ENCODE data around the gene BCAS1.
"Not testable (repeated sequence)": the region's sequence is repeated elsewhere in the genome, so short reads cannot be mapped to it uniquely, and the experiment has no call there.

BCAS1 gene

GRCh38 chr20:54019585-54019984, 50.8 kb downstream of the BCAS1 start:
- DNase-seq (ENCODE audit: low read depth in 2 of 2) = no peak

- no peak for DNase-seq (ENCODE audit: low read depth in 2 of 2)
Measured at GRCh38 chr20:54019127-54019526, 51.3 kb downstream of the BCAS1 start.

DNA sequence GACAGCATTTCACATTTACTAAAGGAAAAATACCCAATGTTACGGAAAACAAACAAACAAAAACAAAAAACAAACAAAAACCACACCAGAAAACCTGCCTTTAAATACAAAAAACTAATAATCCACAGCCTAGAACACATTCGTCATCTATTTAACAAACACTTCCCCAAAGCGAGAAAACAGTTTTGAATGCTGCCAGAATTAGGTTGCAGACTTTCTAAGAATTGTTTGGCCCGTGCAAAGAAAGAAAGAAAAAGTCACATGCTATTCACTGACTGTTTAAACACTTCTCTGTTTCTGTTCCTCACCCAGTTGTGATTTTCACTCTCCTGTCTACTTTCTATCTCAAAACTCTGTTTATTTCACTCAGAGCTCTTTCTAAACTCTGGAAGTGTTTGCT, 52.5 kb downstream of the BCAS1 start:
- no peak for DNase-seq (ENCODE audit: low read depth in 2 of 2)

DNA sequence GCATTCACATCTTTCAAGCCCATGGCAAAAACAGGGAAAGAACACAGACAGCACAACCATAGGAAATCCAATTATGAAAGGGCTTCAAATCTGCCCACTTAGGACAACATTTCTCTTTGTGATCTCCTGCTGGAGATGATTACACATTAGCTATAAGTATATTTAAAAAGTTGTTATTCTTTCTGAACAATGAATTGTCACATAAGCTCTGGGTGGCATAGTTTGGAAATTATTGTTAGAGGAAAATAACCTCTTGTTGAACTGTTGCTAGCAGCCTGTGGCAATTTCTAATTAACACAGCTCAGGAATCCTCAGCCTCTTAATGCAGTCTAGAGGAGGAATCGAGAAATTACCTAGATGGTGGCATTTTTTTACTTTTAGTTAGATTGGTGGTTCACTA, 54.9 kb downstream of the BCAS1 start:
- no peak for DNase-seq (ENCODE audit: low read depth in 2 of 2)

- no peak for DNase-seq (ENCODE audit: low read depth in 2 of 2)
Measured at GRCh38 chr20:54014293-54014926, 56.0 kb downstream of the BCAS1 start.

DNA sequence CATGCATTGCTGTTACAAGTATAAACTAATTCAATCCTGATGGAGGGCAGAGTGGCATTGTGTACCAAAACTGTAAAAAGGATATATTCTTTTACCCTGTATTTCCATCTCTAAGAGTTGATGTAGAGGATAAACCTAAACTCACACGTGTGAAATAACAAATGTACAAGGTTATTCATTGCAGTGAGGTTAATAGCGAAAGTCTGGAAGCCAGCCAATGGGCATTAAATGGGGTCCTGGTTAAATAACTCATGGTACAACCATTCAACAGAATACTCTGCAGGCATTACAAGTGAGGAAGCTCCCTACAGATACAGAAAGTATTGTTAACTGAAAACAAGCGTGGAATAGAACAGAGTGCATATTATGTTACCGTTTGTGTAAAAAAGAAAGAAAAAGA, 56.9 kb downstream of the BCAS1 start:
- no peak for DNase-seq (ENCODE audit: low read depth in 2 of 2)

DNA sequence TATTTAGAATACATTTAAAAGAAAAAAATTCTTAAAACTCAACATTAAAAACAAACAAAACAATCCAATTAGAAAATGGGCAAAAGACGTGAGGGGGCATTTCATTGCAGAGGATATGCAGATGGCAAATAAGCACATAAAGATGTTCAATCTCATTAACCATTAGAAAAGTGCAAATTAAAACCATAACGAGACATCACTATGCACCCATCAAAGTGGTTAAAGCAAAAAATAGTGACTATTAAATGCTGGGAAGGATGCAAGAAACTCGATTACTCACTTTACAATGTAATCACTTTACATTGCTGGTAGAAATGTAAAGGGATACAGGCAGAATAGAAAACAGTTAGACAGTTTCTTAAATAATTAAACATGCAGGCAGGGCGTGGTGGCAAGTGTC, 59.0 kb downstream of the BCAS1 start:
- DNase-seq (ENCODE audit: low read depth in 2 of 2) = no peak

DNA sequence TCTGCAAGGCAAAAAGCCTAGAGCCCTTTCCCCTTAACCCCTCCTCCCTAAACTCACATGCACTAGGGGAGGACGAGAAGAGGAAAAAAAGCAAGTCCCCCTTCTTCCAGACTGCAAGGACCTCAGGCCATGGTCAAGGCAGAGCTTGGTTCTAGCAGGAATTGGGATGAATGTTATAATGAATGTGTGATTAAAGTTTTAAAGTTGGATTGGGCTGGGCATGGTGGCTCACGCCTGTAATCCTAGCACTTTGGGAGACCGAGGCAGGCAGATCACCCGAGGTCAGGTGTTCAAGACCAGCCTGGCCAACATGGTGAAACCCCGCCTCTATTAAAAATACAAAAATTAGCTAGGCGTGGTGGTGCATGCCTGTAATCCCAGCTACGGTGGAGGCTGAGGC, 64.2 kb downstream of the BCAS1 start:
- not testable (repeated sequence) for DNase-seq (ENCODE audit: low read depth in 2 of 2)

DNA sequence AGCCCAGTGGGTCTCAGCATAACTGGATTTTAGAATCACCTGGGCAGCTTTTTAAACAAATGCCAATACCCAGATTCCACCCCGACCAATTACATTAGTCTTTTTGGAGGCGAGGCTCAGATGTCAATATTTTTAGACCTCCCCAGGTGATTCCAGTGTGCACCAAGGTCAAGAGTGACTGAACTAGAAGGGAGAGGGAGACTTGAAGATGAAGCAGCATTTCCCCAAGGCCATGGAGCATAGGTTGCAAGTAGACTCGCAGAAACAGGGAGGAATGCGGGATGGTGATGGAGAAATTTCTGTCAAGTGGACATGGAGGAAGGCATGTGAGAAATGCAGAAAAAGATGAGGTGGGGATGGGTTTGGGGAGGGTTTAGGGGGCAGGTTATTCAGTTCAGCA, 64.9 kb downstream of the BCAS1 start:
- DNase-seq (ENCODE audit: low read depth in 2 of 2) = no peak

- no peak for DNase-seq (ENCODE audit: low read depth in 2 of 2)
Measured at GRCh38 chr20:54004445-54004844, 65.9 kb downstream of the BCAS1 start.

DNA sequence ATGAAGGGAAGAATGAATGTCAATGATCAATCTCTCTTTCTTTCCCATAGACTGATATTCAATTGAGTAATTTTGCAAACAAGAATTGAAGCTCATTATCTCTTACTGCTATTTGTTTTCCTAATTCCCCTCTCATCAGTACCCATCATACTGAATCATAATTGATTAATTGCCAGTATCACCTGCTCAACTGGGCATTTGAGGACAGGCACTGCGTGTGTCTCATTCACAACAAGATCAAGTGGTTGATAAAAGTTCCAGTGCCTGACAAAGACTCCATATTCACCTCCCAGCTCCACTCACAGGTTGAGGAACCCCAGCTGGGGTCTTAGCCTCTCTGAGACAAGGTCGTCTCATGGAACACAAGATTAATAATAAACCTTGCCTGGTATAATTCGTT, 67.7 kb downstream of the BCAS1 start:
- DNase-seq (ENCODE audit: low read depth in 2 of 2) = no peak

- no peak for DNase-seq (ENCODE audit: low read depth in 2 of 2)
Measured at GRCh38 chr20:54002056-54002575, 68.3 kb downstream of the BCAS1 start.

- DNase-seq (ENCODE audit: low read depth in 2 of 2) = no peak
Measured at GRCh38 chr20:54000914-54001313, 69.5 kb downstream of the BCAS1 start.

- no peak for DNase-seq (ENCODE audit: low read depth in 2 of 2)
Measured at GRCh38 chr20:54000262-54000661, 70.1 kb downstream of the BCAS1 start.

GRCh38 chr20:53999077-53999476, 71.3 kb downstream of the BCAS1 start:
- DNase-seq (ENCODE audit: low read depth in 2 of 2) = no peak

- DNase-seq (ENCODE audit: low read depth in 2 of 2) = no peak
Measured at GRCh38 chr20:53996584-53997486, 73.6 kb downstream of the BCAS1 start.

DNA sequence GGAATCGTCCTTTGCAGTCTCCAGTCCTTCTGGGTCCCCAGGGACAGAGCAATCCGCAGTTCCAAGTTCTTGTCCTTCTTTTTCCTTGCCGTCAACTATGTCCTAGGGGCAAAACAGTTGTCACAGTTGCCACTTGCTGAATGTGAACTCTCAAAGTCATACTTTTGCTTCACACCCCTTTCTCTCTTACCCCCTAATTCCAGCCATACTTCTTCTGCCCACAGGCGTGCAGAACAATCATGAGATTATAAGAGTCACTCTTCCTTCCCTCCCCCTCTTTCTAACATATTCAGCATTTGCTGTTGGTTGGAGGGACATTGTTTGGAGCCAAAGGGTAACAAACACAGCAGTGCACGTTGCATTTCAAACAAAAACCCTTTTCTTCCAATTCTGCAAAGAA, 74.4 kb downstream of the BCAS1 start:
- DNase-seq (ENCODE audit: low read depth in 2 of 2) = no peak

- DNase-seq (ENCODE audit: low read depth in 2 of 2) = no peak
Measured at GRCh38 chr20:53994088-53994487, 76.3 kb downstream of the BCAS1 start.

GRCh38 chr20:53993310-53993709, 77.1 kb downstream of the BCAS1 start:
- DNase-seq (ENCODE audit: low read depth in 2 of 2) = no peak

- no peak for DNase-seq (ENCODE audit: low read depth in 2 of 2)
Measured at GRCh38 chr20:53990768-53991450, 79.5 kb downstream of the BCAS1 start.

- no peak for DNase-seq (ENCODE audit: low read depth in 2 of 2)
Measured at GRCh38 chr20:53990003-53990402, 80.4 kb downstream of the BCAS1 start.

DNA sequence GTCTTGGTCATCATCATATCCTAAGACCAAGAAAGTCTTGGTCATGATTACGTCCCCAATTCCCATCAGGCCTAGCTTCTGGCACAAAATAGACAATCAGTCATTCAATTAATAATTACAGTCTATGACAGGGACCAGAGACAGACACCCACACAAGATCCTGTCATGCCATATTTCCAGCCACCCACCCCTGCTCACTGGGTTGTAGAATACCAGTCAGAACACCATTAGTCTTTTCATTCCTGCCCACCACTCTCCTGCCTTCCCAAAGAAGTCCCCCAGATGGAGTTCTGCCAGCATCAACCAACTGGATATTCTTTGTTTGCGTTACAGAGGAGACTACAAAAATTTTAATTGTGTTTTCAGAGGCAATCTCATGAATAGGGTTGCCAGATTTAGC, 81.0 kb downstream of the BCAS1 start:
- no peak for DNase-seq (ENCODE audit: low read depth in 2 of 2)

Measured in stimulated activated CD8-positive, alpha-beta memory T cell treated with anti-CD3 and anti-CD28 coated beads, Interleukin-7, amount 100 ng/mL, for 4 hours (primary cell).